DMS 273 (cell line): ENCODE measurements around the gene C1GALT1.

ENCODE experiments used
- DNase-seq: peaks from one replicate; lab custom pipeline; 2025; ENCODE audit not compliant: unreplicated experiment; lab: John Stamatoyannopoulos, UW

Gene C1GALT1

GRCh38 chr7:7265081-7266075 is 83.0 kb downstream of the C1GALT1 start:
- peak; percentile 63 for DNase-seq

- no peak for DNase-seq
Measured at GRCh38 chr7:7266257-7266881, 84.0 kb downstream of the C1GALT1 start.

DNA sequence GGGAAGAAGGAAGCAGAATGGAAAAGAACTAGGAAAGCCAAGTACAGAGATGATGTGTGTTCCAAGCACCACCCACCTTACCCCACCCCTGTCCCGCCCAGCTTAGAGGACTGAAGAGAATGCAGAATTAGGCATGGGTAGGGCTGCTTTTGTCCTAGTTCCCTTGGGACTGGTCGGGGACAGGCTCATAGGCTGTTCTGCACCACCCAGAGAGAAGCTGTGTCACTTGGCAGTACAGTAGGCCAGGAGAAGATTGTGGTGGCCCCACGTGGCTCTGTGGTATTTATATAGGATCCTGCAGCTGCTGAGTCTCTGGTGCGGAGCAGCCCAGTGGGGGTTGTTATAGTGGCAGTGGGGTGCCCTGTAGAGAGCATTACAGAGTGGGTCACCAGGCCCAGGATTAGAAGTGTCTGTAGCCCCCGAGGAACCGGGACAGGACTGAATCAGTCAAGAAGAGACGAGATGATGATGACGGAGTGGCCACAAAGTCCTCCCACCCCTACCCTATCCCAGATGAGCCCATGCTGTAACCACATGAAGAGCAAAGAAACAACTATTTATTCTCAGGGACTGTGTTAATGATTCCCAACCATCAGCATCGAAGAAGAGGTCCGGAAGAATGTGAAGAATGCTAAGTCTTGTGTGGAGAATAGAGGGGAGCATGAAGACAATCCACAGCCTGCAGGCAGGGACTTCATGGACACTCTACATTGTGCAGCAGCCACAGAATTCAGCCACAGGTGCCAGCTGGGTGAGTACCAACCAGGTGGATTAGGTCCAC is 88.9 kb downstream of the C1GALT1 start:
- no peak for DNase-seq

GRCh38 chr7:7272294-7272693 is 90.0 kb downstream of the C1GALT1 start:
- DNase-seq: no peak

DNA sequence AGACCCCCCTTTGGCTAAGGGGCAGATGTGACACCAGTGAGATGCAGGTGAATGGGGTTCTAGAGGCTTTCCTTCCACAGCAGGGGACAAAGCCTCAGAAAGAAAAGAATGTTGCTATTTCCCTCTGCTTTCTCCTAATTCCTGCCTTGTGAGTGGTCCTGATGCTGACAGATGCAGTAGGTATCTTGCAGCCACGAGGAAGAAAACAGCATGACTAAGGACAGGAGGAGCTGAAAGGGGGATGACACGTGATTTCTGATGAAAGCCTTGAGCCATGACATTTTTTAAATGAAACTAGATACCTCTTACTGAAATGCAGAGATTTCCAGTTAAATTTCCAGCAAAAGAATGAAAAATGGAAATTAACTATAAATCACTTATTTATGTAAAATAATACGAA is 92.4 kb downstream of the C1GALT1 start:
- no peak for DNase-seq

DNA sequence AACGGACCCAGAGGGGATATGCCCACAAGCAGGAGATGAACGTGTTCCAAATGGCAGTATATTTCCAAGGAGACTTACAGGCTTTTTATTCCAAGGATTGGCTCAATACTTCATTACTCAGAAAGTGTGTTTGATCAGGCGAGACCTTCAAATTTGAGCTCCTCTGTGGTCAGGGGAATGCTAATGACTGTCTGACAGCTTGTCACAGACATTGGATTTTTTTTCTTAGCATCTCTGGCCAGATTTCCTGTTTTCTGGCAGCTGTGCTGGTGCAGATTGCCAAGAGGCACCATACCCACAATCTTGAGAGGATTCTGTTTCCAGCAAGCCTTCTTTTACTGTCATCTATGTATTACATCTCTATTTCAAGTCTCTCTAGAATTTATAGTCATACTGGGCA is 93.8 kb downstream of the C1GALT1 start:
- peak; percentile 63 for DNase-seq

DNA sequence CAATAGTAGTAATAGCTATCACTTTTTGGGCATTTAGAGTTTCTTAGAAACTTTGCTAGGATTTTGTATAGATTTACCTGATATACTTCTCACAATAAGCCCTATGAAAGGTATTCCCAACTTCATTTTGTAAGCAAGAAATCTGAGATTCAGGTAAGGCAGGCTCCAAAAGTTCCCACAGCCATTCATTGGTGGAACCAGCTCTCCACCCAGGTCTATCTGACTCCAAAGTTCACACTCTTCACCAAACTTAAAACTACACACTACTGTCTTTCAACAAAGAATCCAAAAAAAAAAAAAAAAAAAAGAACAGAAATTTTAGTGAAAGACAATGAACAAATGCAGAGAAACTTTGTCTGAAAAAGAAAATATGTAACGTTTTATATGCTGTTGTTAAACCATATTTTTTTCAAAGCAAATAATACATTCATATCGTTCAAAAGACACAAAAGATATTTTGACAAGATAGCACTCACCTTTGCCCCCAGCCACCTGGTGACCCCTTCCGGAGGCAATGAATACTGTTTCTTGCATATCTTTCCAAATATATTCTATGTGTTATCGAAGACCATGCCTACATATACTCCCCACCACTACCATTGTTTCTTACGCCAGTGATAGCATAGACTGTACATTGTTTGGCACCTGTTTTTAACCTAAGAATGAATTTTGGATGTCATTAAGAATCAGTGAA is 108.2 kb downstream of the C1GALT1 start:
- DNase-seq: no peak

DNA sequence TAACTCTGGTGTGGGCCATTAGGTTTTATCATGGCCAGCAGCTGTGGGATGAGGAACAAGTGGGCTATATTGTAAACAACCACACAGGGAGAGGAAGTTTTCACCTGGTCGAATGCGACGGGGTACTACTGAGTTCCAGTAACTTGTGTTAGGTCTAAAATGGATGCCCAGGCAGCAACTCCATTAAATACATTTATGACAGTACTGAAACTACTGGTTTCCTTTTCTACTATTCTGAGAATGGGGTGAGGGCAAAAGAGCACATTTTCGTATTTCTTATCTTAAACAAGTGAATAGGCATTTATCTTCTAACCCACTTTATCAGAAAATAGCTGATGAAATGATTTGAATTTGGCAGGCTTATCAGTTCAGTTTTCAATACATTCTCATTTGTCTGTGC is 109.7 kb downstream of the C1GALT1 start:
- DNase-seq: no peak

DNA sequence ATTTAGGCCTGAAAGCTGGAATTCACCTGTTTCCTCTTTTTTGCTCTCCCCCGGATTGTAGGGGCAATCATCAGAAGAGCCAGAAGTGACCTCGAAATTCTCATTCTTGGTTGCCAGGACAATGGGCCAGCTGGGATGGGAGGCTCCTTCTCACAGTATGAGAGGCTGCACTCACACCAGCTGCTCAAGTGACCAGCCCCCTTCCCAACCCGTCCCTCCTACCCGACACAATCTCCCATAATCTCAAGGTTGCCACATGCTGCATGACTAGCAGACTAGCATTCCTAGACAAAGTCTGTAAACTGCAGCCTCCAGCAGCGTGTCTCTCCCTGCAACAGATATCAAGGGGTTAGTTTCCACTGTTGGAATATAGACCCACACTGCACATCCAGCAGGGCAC is 110.3 kb downstream of the C1GALT1 start:
- DNase-seq: no peak

GRCh38 chr7:7293092-7293491 is 110.7 kb downstream of the C1GALT1 start:
- DNase-seq: no peak

- DNase-seq: no peak
Measured at GRCh38 chr7:7294911-7295310, 112.6 kb downstream of the C1GALT1 start.
